ENCODE measurements around the gene DSTN.

DSTN gene

DNA sequence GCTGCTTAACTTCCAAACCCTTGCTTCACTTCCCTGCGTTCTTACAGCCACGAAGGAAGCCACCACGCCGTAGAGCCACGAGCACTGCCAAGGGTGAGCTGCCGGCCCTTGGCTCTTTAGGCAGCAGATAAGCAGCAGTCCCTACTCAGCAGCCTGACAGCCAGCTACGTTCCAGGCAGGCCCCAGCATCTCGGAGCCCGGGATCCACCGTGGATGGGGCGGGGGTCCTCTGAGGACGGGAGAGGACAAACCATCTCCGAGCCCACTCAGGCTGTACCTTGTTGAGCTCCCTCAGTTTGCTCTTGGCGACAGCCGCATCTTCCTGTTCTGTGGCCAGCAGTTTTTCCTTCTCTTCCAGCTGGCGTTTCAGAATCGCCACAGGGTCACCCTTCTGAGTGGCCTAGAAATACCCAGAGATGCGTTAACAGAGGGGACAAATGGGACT, 71.7 kb downstream of the DSTN start:
- TF ChIP-seq, protein P1, sequence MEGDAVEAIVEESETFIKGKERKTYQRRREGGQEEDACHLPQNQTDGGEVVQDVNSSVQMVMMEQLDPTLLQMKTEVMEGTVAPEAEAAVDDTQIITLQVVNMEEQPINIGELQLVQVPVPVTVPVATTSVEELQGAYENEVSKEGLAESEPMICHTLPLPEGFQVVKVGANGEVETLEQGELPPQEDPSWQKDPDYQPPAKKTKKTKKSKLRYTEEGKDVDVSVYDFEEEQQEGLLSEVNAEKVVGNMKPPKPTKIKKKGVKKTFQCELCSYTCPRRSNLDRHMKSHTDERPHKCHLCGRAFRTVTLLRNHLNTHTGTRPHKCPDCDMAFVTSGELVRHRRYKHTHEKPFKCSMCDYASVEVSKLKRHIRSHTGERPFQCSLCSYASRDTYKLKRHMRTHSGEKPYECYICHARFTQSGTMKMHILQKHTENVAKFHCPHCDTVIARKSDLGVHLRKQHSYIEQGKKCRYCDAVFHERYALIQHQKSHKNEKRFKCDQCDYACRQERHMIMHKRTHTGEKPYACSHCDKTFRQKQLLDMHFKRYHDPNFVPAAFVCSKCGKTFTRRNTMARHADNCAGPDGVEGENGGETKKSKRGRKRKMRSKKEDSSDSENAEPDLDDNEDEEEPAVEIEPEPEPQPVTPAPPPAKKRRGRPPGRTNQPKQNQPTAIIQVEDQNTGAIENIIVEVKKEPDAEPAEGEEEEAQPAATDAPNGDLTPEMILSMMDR (IDR thresholded peaks at IDR 0.05; ENCODE audit: low read depth, low read length): no peak
- no peak for DNase-seq (ENCODE audit: low read depth in 2 of 2)
- no peak overlapping the region for H3K4me3 ChIP-seq (replicated peaks in 1 of 2; ENCODE audit: low read depth in 2 of 2, low read length in 2 of 2)

DNA sequence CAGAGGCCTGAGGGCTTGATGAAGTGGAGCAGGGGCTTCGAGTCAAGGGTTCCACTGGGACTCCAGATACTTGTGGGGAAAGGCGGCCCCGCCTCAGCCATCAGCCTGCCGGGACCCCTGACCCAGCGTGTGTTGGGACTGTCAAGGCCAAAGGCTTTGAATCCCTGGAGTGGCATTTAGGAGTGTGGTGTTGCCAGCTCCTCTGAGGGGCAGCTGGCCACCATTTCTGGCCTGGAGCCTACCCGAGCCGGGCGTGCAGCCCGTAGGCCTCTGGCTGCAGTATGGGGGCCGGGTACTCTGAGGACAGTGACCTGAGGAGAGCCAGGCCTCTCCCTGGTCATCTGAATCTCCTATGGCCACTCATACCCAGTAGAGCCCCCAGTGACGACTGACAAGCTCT, 72.1 kb downstream of the DSTN start:
- TF ChIP-seq, protein P1 (IDR thresholded peaks at IDR 0.05; ENCODE audit: low read depth, low read length): no peak
- no peak for DNase-seq (ENCODE audit: low read depth in 2 of 2)
- no peak overlapping the region for H3K4me3 ChIP-seq (replicated peaks in 1 of 2; ENCODE audit: low read depth in 2 of 2, low read length in 2 of 2)

DNA sequence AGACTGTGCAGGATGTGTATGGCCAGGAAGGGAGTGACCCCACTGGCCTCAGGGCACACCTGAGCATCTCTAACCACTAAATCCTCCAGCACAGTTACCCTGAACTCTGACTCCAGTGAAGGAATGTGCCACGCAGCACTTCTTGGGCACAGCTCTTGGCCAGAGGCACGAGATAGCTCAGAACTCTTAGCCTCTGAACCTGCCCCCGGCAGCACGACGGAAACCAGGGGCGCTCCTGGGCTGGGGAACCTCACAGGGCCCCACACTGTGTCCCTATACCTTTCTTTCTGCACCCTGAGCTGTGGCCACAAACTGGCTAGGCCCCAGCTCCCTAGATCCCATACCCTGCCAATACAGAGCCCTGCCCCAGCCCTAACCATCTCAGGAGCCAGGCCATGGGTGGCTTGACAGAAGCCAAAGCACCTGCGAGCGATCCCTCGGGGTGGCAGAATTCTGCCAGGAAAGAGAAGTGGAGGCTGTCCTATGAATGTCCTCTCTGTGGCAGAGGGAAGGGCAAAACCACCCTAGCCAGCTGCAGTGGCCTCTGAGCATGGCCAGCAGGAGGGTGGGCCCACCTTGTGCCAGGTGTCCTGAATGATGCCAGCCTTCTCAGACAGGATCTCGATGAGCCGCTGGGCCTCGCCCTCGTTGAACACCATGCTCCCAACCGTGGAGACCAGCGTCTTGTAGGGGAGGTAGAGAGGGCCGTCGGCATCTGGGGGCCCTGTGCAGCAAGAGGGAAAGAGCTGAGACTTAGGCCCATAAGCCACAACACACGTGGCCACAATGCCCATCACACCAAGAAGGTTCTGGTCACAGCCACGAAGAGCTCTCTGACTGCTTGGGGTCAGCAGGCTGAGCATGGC, 72.8 kb downstream of the DSTN start:
- TF ChIP-seq, protein P1 (IDR thresholded peaks at IDR 0.05; ENCODE audit: low read depth, low read length): no peak
- DNase-seq (ENCODE audit: low read depth in 2 of 2): no peak
- H3K4me3 ChIP-seq (replicated peaks in 1 of 2; ENCODE audit: low read depth in 2 of 2, low read length in 2 of 2): no peak overlapping the region

GRCh38 chr20:17643531-17644188, 73.8 kb downstream of the DSTN start:
- H3K4me3 ChIP-seq (replicated peaks in 1 of 2; ENCODE audit: low read depth in 2 of 2, low read length in 2 of 2): no peak overlapping the region
- TF ChIP-seq, protein P1 (IDR thresholded peaks at IDR 0.05; ENCODE audit: low read depth, low read length): no peak
- no peak for DNase-seq (ENCODE audit: low read depth in 2 of 2)

DNA sequence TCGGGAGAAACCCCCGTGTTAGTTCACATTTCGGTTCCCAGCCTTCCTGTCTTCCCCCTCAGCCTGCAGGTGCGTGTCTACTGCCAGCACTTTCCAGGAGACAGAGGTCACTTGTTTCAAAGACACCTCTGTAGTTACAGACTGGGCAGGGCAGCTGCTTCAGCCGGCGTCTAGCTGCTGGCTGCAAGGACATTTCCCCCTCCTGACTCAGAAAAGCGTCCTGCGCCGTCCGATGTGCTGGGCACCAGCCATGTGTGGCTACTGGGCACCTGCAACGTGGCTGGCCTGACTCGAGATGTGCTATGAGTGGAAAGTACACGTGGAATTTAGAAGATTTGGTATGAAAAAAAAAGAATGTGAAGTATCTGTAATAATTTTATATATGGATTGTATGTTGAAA, 74.6 kb downstream of the DSTN start:
- no peak for DNase-seq (ENCODE audit: low read depth in 2 of 2)
- TF ChIP-seq, protein P1 (IDR thresholded peaks at IDR 0.05; ENCODE audit: low read depth, low read length): no peak
- H3K4me3 ChIP-seq (replicated peaks in 1 of 2; ENCODE audit: low read depth in 2 of 2, low read length in 2 of 2): no peak overlapping the region

GRCh38 chr20:17645010-17645409, 75.1 kb downstream of the DSTN start:
- no peak for DNase-seq (ENCODE audit: low read depth in 2 of 2)
- TF ChIP-seq, protein P1 (IDR thresholded peaks at IDR 0.05; ENCODE audit: low read depth, low read length): no peak
- H3K4me3 ChIP-seq (replicated peaks in 1 of 2; ENCODE audit: low read depth in 2 of 2, low read length in 2 of 2): no peak overlapping the region
